HEK293T (cell line): ENCODE data around the gene BMP8B.

Experiments
- BHLHE40 ChIP-seq: fragments of 450-650 bp; IDR thresholded peaks from 2 replicates; pipeline ENCODE4 v1.6.1; 2016; ENCODE audit warnings: mild to moderate bottlenecking, moderate library complexity, borderline replicate concordance
- FOXK2 ChIP-seq: fragments of 450-650 bp; IDR thresholded peaks from 2 replicates; pipeline ENCODE4 v1.6.1; 2016; ENCODE audit warnings: mild to moderate bottlenecking
- FOXM1 ChIP-seq: fragments of 450-650 bp; IDR thresholded peaks from 2 replicates; pipeline ENCODE4 v1.6.1; 2017; ENCODE audit warnings: mild to moderate bottlenecking, borderline replicate concordance
- HDGF ChIP-seq: fragments of 450-650 bp; IDR thresholded peaks from 2 replicates; pipeline ENCODE4 v1.6.1; 2017; ENCODE audit warnings: antibody characterized with exemption, borderline replicate concordance
- L3MBTL2 ChIP-seq: fragments of 450-650 bp; conservative IDR thresholded peaks from 2 replicates; pipeline ENCODE4 v1.6.1; 2016; ENCODE audit warnings: mild to moderate bottlenecking
- SUZ12 ChIP-seq: fragments of 450-650 bp; IDR thresholded peaks from 2 replicates; pipeline ENCODE4 v1.6.1; 2016; ENCODE audit warnings: mild to moderate bottlenecking
- TF ChIP-seq, protein P1 (sequence below): fragments of 450-650 bp; IDR thresholded peaks from 2 replicates; pipeline ENCODE4 v1.6.1; 2016

DNA sequence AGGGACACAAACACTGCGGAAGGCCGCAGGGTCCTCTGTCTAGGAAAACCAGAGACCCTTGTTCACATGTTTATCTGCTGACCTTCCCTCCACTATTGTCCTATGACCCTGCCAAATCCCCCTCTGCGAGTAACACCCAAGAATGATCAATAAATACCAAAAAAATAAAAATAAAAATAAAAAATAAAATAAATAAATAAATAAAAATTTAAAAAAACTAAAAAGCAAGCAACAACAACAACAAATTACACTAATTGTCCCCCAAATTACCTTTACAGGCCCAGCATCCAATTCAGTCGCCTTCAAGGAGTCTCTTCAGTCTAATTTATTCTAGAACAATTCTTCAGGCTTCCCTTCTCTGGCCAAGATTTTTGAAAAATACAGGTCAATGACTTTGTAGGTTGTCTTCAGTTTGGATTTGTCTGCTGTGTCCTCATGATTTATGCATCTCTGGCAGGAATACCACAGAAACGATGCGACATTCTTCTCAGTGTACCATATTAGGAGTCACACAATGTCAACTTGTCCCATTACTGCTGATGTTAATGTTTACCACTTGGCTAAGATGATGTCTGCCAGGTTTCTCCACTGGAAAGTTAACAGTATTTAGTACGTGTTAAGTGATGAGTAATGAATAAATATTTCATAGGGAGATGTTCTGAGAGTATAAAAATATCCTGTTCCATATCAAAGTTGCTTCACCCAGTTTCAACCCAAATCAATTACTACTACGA, 20.3 kb upstream of the BMP8B start:
- TF ChIP-seq, protein P1, sequence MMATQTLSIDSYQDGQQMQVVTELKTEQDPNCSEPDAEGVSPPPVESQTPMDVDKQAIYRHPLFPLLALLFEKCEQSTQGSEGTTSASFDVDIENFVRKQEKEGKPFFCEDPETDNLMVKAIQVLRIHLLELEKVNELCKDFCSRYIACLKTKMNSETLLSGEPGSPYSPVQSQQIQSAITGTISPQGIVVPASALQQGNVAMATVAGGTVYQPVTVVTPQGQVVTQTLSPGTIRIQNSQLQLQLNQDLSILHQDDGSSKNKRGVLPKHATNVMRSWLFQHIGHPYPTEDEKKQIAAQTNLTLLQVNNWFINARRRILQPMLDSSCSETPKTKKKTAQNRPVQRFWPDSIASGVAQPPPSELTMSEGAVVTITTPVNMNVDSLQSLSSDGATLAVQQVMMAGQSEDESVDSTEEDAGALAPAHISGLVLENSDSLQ: no peak
- TF ChIP-seq HDGF: no peak
- TF ChIP-seq FOXM1: no peak
- no peak for TF ChIP-seq SUZ12
- no peak for TF ChIP-seq BHLHE40
- no peak for TF ChIP-seq L3MBTL2
- TF ChIP-seq FOXK2: no peak
